CMK (cell line): Measurements from ENCODE around the gene FAM222A.

Experiments used
- DNase-seq: peaks from one replicate; pipeline ENCODE4 v3.0.0-alpha.2; 2010; ENCODE audit warnings: low read depth

Gene FAM222A

GRCh38 chr12:109738209-109738608 lies 24.6 kb downstream of the FAM222A start:
- DNase-seq, result no peak

GRCh38 chr12:109738878-109739665 lies 25.4 kb downstream of the FAM222A start:
- DNase-seq, result no peak

- peak; percentile 40 for DNase-seq
Measured at GRCh38 chr12:109739747-109740693, 26.4 kb downstream of the FAM222A start.

- no peak for DNase-seq
Measured at GRCh38 chr12:109740694-109741245, 27.1 kb downstream of the FAM222A start.

GRCh38 chr12:109741286-109741969 lies 27.8 kb downstream of the FAM222A start:
- DNase-seq, result no peak

- DNase-seq, result no peak
Measured at GRCh38 chr12:109741970-109742703, 28.5 kb downstream of the FAM222A start.

GRCh38 chr12:109743076-109743910 lies 29.7 kb downstream of the FAM222A start:
- no peak for DNase-seq

- DNase-seq, result no peak
Measured at GRCh38 chr12:109744026-109744425, 30.4 kb downstream of the FAM222A start.

- DNase-seq, result peak; percentile 9
Measured at GRCh38 chr12:109744986-109745942, 31.6 kb downstream of the FAM222A start.

- peak; percentile 26 for DNase-seq
Measured at GRCh38 chr12:109752117-109753053, 38.8 kb downstream of the FAM222A start.

- no peak for DNase-seq
Measured at GRCh38 chr12:109753054-109753401, 39.4 kb downstream of the FAM222A start.

- DNase-seq, result no peak
Measured at GRCh38 chr12:109753959-109754358, 40.3 kb downstream of the FAM222A start.

GRCh38 chr12:109756457-109756856 lies 42.8 kb downstream of the FAM222A start:
- DNase-seq, result no peak

- no peak for DNase-seq
Measured at GRCh38 chr12:109757671-109758265, 44.1 kb downstream of the FAM222A start.

- DNase-seq, result no peak
Measured at GRCh38 chr12:109758426-109759420, 45.1 kb downstream of the FAM222A start.

- DNase-seq, result no peak
Measured at GRCh38 chr12:109759595-109759994, 46.0 kb downstream of the FAM222A start.
